Psoas muscle (tissue), 8 donors: ENCODE measurements around the gene TBPL2. TPM values are rescaled to one million over a fixed set of nuclear protein-coding genes. Genes with fewer than 3 reads are reported as not detected.
"Not testable (repeated sequence)": the region's sequence is repeated elsewhere in the genome, so short reads cannot be mapped to it uniquely, and the experiment has no call there.

ENCODE experiments used
- ATAC-seq, 4 donors: fragments of 200-7000 bp; cut with Tn5 transposase; one replicate each; pipeline ENCODE4 v1.9.1; 2020; ENCODE audit warnings: moderate library complexity in 3 of 4, mild to moderate bottlenecking in 2 of 4
- DNase-seq, 2 donors: peaks; one replicate each; pipeline ENCODE4 v3.0.0-alpha.2; 2020
- H3K27ac ChIP-seq: fragments of 200-600 bp; one replicate; pipeline ENCODE4 v1.8.0; 2022
- H3K27me3 ChIP-seq, 3 donors: fragments of 200-600 bp in 1 of 3; one replicate each; pipeline versions ENCODE4 v1.6.1 to v1.8.0; 2013 to 2022; ENCODE audit warnings: low read length in 2 of 3, mild to moderate bottlenecking in 2 of 3, moderate library complexity in 1 of 3; ENCODE audit not compliant: insufficient read depth in 3 of 3
- H3K36me3 ChIP-seq, 2 donors: fragments of 200-600 bp in 1 of 2; one replicate each; pipeline versions ENCODE4 v1.6.1 to v1.8.0; 2013 to 2022; ENCODE audit warnings: low read depth in 1 of 2, mild to moderate bottlenecking in 1 of 2, moderate library complexity in 1 of 2; ENCODE audit not compliant: insufficient read depth in 1 of 2
- H3K4me1 ChIP-seq: fragments of 200-600 bp; one replicate; pipeline ENCODE4 v1.8.0; 2022
- H3K4me3 ChIP-seq: fragments of 200-600 bp; one replicate; pipeline ENCODE4 v1.8.0; 2022; ENCODE audit warnings: mild to moderate bottlenecking
- H3K9me3 ChIP-seq: fragments of 200-600 bp; one replicate; pipeline ENCODE4 v1.8.0; 2022
- WGBS, 3 donors: extraction: QIAGEN DNeasy Blood & Tissue Kit; methylation state at CpG; one replicate each; pipeline versions ENCODE4 v1.1.6 to v1.1.7; 2013; 5-methylcytosine and 5-hydroxymethylcytosine counted together
- intact Hi-C, 2 donors: fragments of 100-400 bp; cut with DNase I; formaldehyde crosslinking; loops; one replicate each; pipeline versions ENCODE4 v1.11.0 to v1.14.2; 2022
- polyA plus RNA-seq, 3 donors: library from polyadenylated mRNA; stranded (reverse); fragments of 200-250 nt; gene quantifications; one replicate each; pipeline ENCODE4 v1.2.3, GENCODE V29; 2013
- total RNA-seq, 4 donors: library from RNA; stranded (reverse); fragmentation: NEBNext Ultra II Directional in 2 of 4; extraction: Animal tissue kit (Norgen Biotek cat#: 25700) in 2 of 4; gene quantifications; one replicate each; pipeline versions ENCODE4 v1.2.1 to v1.2.4, GENCODE V29; 2021 to 2023
- TF ChIP-seq, protein P1 (sequence below): fragments of 200-600 bp; IDR thresholded peaks from one replicate; pipeline ENCODE4 v1.8.0; 2022; ENCODE audit warnings: antibody characterized with exemption
- donor health status: healthy with polysubstance abuse.
- donor health status: DM: no; HTN: no; CAD: no; lungs with moderate emphysema.
- donor health status: Bipolar disorder and iron deficiency.
- donor health status: healthy.
- donor health status: DM: yes; HTN: yes; CAD: no.
- donor health status: DM: no; HTN: no; CAD: no.
- donor health status: DM: no; HTN: no; CAD: no.
- donor health status: DM: yes; HTN: yes; CAD: no.

Gene TBPL2
- total and polyA plus RNA-seq, 7 donors = not detected

DNA sequence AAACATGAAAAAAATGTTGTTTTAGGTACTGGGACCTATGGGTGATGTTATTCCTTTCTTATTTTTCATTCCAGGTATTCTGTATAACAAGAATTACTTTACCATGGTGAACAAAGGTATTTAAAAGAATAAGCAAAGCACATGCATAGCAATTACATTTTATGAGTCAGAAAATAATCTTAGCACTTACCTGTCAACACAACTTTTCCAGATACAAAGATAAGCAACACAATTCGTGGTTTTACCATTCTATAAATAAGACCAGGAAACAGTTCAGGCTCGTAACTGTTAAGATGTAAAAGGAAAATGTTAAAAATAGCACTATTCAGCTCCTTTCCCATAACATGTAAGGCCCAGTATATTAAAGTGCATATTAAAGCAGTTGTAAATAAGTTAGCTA is 16.4 kb downstream of the TBPL2 start:
- intact Hi-C loops = loop anchor here in 1 of 2 donors (10.0 kb wide), 1 partner anchor 329 kb away; no protein-coding TSS in a partner anchor
- ATAC-seq (no peak), DNase-seq (no peak)
- Histone ChIP-seq H3K36me3 (no peaks in the 10 kb centered on the region), H3K27me3 (no peaks in the 10 kb centered on the region), H3K4me1 (peaks cover 12% of the 10 kb centered on the region), H3K9me3 (no peaks in the 10 kb centered on the region), H3K4me3 (no peak overlapping the region), H3K27ac (no peak overlapping the region)
- TF ChIP-seq, protein P1, sequence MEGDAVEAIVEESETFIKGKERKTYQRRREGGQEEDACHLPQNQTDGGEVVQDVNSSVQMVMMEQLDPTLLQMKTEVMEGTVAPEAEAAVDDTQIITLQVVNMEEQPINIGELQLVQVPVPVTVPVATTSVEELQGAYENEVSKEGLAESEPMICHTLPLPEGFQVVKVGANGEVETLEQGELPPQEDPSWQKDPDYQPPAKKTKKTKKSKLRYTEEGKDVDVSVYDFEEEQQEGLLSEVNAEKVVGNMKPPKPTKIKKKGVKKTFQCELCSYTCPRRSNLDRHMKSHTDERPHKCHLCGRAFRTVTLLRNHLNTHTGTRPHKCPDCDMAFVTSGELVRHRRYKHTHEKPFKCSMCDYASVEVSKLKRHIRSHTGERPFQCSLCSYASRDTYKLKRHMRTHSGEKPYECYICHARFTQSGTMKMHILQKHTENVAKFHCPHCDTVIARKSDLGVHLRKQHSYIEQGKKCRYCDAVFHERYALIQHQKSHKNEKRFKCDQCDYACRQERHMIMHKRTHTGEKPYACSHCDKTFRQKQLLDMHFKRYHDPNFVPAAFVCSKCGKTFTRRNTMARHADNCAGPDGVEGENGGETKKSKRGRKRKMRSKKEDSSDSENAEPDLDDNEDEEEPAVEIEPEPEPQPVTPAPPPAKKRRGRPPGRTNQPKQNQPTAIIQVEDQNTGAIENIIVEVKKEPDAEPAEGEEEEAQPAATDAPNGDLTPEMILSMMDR = no peak
- 6 to 14% (median 10%) methylated on average over 2 of the region's 2 CpGs for WGBS, 3 donors

DNA sequence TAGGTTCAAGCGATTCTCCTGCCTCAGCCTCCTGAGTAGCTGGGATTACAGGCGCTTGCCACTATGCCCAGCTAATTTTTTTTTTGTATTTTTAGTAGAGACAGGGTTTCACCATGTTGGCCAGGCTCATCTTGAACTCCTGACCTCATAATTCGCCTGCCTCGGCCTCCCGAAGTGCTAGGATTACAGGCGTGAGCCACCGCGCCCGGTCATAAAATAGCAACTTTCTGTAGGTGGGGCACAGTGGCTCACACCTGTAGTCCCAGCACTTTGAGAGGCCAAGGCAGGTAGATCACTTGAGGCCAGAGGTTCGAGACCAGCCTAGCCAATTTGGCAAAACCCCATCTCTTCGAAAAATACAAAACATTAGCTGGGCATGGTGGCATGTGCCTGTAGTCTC is 18.1 kb downstream of the TBPL2 start:
- not testable (repeated sequence) for H3K9me3 ChIP-seq, H3K27me3 ChIP-seq, DNase-seq, ATAC-seq, H3K36me3 ChIP-seq, H3K27ac ChIP-seq, H3K4me3 ChIP-seq
- 84 to 93% (median 86%) methylated on average over 11 of the region's 11 CpGs for WGBS, 3 donors
- intact Hi-C loops = loop anchor here in 1 of 2 donors (10.0 kb wide), 1 partner anchor 328 kb away; no protein-coding TSS in a partner anchor
- peaks cover 12% of the 10 kb centered on the region for H3K4me1 ChIP-seq

DNA sequence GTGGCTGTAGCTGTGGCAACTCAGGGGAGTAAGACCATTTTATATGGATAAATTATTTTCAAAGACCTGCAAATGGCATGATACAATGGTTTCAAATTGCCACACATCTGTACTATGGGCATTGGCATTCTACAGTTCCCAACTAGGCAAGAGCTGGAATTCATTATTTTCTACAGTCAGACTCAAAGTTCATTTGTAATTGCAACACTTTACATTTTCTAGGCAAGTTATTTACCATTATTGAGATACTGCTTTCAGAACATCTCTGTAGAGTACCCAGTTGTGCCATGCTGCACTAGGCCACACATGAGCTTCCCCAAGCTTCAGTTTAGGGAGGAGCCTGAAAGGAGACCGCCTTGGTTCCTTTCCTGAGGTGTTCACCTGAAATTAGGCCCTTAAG is 20.8 kb downstream of the TBPL2 start:
- intact Hi-C loops = loop anchor here (10.0 kb wide), 2 partner anchors 325 to 365 kb away; partner anchors contain the start of gene MAPK1IP1L (in 1 of the 2)
- H3K4me3 ChIP-seq = no peak overlapping the region
- H3K9me3 ChIP-seq = no peaks in the 10 kb centered on the region
- no peaks in the 10 kb centered on the region for H3K36me3 ChIP-seq
- no peak for DNase-seq
- no peak overlapping the region for H3K27ac ChIP-seq
- ATAC-seq = no peak
- H3K27me3 ChIP-seq = no peaks in the 10 kb centered on the region
- H3K4me1 ChIP-seq = peaks cover 9% of the 10 kb centered on the region
- TF ChIP-seq, protein P1 = no peak
- WGBS, 3 donors = 96 to 100% (median 97%) methylated on average over 1 of the region's 1 CpG

DNA sequence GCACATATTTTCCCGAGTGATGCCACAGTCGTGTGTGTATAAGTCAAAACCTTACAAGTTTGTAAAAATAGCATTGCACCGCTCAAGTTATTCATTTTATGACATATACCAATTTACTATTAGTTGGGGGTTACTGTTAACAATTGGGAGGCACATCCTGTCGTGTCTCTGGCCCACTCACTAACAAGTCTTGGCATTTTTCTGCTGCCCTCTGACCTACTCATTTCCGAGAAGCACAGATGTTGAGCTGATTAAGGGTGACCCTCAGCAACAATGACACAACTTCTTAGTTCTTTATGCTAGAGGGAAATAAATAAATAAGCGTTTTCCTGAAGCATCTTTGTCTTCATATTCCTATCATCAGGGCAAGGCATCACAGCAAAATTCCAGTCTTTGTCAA is 22.0 kb downstream of the TBPL2 start:
- TF ChIP-seq, protein P1 = no peak
- no peaks in the 10 kb centered on the region for H3K27me3 ChIP-seq
- H3K4me3 ChIP-seq = no peak overlapping the region
- H3K36me3 ChIP-seq = no peaks in the 10 kb centered on the region
- DNase-seq = no peak
- H3K4me1 ChIP-seq = no peaks in the 10 kb centered on the region
- no peaks in the 10 kb centered on the region for H3K9me3 ChIP-seq
- H3K27ac ChIP-seq = no peak overlapping the region
- 50 to 62% (median 61%) methylated on average over 6 of the region's 6 CpGs for WGBS, 3 donors
- intact Hi-C loops = loop anchor here in 1 of 2 donors (10.0 kb wide), 1 partner anchor 364 kb away; the partner anchor contains the start of gene MAPK1IP1L
- ATAC-seq = no peak

DNA sequence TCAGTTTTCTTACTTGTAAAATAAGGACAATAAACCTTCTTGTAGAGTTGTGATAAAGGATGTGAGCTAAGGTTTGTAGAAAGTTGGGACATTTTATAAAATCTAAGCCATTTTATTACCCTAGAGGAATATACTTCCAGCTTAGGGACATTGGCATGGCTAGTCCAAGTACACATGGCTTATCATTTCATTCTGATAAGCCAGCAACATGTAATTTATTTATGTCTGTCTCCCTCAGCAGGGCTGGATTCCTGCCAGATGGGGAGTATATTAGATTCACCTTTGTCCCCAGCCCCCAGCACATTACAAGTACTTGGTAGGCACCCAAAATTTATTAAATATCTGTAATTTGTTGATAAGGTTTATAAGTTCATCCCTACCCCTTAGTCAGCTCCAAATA is 22.5 kb downstream of the TBPL2 start:
- Histone ChIP-seq H3K4me1 (no peaks in the 10 kb centered on the region), H3K27ac (no peak overlapping the region), H3K36me3 (no peaks in the 10 kb centered on the region), H3K27me3 (no peaks in the 10 kb centered on the region), H3K4me3 (no peak overlapping the region), H3K9me3 (no peaks in the 10 kb centered on the region)
- intact Hi-C loops = loop anchor here in 1 of 2 donors (10.0 kb wide), 1 partner anchor 363 kb away; the partner anchor contains the start of gene MAPK1IP1L
- ATAC-seq (no peak), DNase-seq (no peak)
- TF ChIP-seq, protein P1 = no peak
